ENCODE data around the gene SMG6.

- TF ChIP-seq CTCF (conservative IDR thresholded peaks at IDR 0.05; ENCODE audit: low read depth, low read length) (no peak), MAFK (IDR thresholded peaks at IDR 0.05; ENCODE audit: low read depth, low read length) (no peak), FOS (IDR thresholded peaks at IDR 0.05; ENCODE audit: low read depth, low read length) (no peak), RFX5 (IDR thresholded peaks at IDR 0.05; ENCODE audit: low read depth, low read length) (no peak), RAD21 (IDR thresholded peaks at IDR 0.05; ENCODE audit: low read length) (no peak)
Measured at GRCh38 chr17:2247005-2247404, 56.6 kb downstream of the SMG6 start.
